ENCODE measurements around the gene DDX54. TPM values are rescaled to one million over a fixed set of nuclear protein-coding genes. Genes with fewer than 3 reads are reported as not detected.

The DDX54 gene
- total RNA-seq, 1 donor from 2014 or later = 97.0 TPM

GRCh38 chr12:113154351-113154973 is 30.8 kb downstream of the DDX54 start:
- H3K4me3 ChIP-seq = peak overlapping the region; percentile 33 to 39
- H3K9me3 ChIP-seq = no peaks in the 10 kb centered on the region
- TF ChIP-seq CTCF (IDR thresholded peaks at IDR 0.05) = no peak
- no peak overlapping the region for H3K27ac ChIP-seq
- peaks cover 0 to 9% of the 10 kb centered on the region in 2 donors for H3K4me1 ChIP-seq
- DNase-seq (ENCODE audit: low spot score in 2 of 2) = no peak
- intact Hi-C loops (cut with DNase I) = no loop called here
- peaks cover 18 to 20% of the 10 kb centered on the region in 2 donors for H3K36me3 ChIP-seq
- H3K27me3 ChIP-seq = no peaks in the 10 kb centered on the region

- peak in 1 of 3 experiments; percentile 48 for TF ChIP-seq CTCF (IDR thresholded peaks at IDR 0.05)
- Histone ChIP-seq H3K27me3 (no peaks in the 10 kb centered on the region), H3K4me3 (peak overlapping the region; percentile 56 to 57), H3K9me3 (no peaks in the 10 kb centered on the region), H3K36me3 (peaks cover 5 to 6% of the 10 kb centered on the region in 2 donors), H3K4me1 (peaks cover 0 to 9% of the 10 kb centered on the region in 2 donors), H3K27ac (no peak overlapping the region)
- DNase-seq (ENCODE audit: low spot score in 2 of 2) = no peak
- intact Hi-C loops (cut with DNase I) = loop anchor here (1.0 kb wide), 1 partner anchor 105 kb away; no protein-coding TSS in a partner anchor
Measured at GRCh38 chr12:113152835-113153814, 32.2 kb downstream of the DDX54 start.

GRCh38 chr12:113152196-113152834 is 33.0 kb downstream of the DDX54 start:
- H3K27me3 ChIP-seq = no peaks in the 10 kb centered on the region
- peak overlapping the region in 1 of 2 donors; percentile 57 for H3K4me3 ChIP-seq
- TF ChIP-seq CTCF (IDR thresholded peaks at IDR 0.05) = no peak
- H3K27ac ChIP-seq = no peak overlapping the region
- peaks cover 0 to 9% of the 10 kb centered on the region in 2 donors for H3K4me1 ChIP-seq
- DNase-seq (ENCODE audit: low spot score in 2 of 2) = no peak
- H3K9me3 ChIP-seq = peaks cover 0 to 6% of the 10 kb centered on the region in 2 donors
- intact Hi-C loops (cut with DNase I) = no loop called here
- no peaks in the 10 kb centered on the region for H3K36me3 ChIP-seq

GRCh38 chr12:113151655-113152054 is 33.6 kb downstream of the DDX54 start:
- Histone ChIP-seq H3K27me3 (no peaks in the 10 kb centered on the region), H3K9me3 (peaks cover 0 to 6% of the 10 kb centered on the region in 2 donors), H3K36me3 (no peaks in the 10 kb centered on the region), H3K4me3 (no peak overlapping the region), H3K27ac (no peak overlapping the region), H3K4me1 (peaks cover 0 to 9% of the 10 kb centered on the region in 2 donors)
- DNase-seq (ENCODE audit: low spot score in 2 of 2) = no peak
- intact Hi-C loops (cut with DNase I) = no loop called here
- no peak for TF ChIP-seq CTCF (IDR thresholded peaks at IDR 0.05)

GRCh38 chr12:113149361-113150150 is 35.7 kb downstream of the DDX54 start, which contains the start of gene CFAP73:
Gene CFAP73, plus strand, starts transcription at chr12:113149724. Its CDS starts 134 bp downstream, at chr12:113149858.
- no peaks in the 10 kb centered on the region for H3K27me3 ChIP-seq
- intact Hi-C loops (cut with DNase I) = no loop called here
- H3K4me3 ChIP-seq = peak within 1 kb of the TSS in 1 of 2 donors; percentile 2
- peaks cover 0 to 6% of the 10 kb centered on the region in 2 donors for H3K9me3 ChIP-seq
- H3K36me3 ChIP-seq = no peaks in the 10 kb centered on the region
- peaks cover 0 to 8% of the 10 kb centered on the region in 2 donors for H3K4me1 ChIP-seq
- no peak for DNase-seq (ENCODE audit: low spot score in 2 of 2)
- no peak for TF ChIP-seq CTCF (IDR thresholded peaks at IDR 0.05)
- H3K27ac ChIP-seq = no peak within 1 kb of the TSS
